Mucosa of stomach (tissue), 1 donor: ENCODE results near the gene NHERF1.

Experiments used
- H3K27me3 ChIP-seq: one replicate; pipeline ENCODE4 v1.7.0; 2013; ENCODE audit warnings: mild to moderate bottlenecking, low read length; ENCODE audit not compliant: control insufficient read depth, insufficient read depth
- H3K36me3 ChIP-seq: one replicate; pipeline ENCODE4 v1.7.0; 2013; ENCODE audit warnings: low read length; ENCODE audit not compliant: control insufficient read depth, insufficient read depth
- H3K4me1 ChIP-seq: one replicate; pipeline ENCODE4 v1.7.0; 2013; ENCODE audit warnings: mild to moderate bottlenecking, low read length; ENCODE audit not compliant: control insufficient read depth, insufficient read depth
- H3K4me3 ChIP-seq: one replicate; pipeline ENCODE4 v1.7.0; 2013; ENCODE audit warnings: low read length
- H3K9ac ChIP-seq: one replicate; pipeline ENCODE4 v1.7.0; 2013; ENCODE audit warnings: mild to moderate bottlenecking, low read length, moderate library complexity
- H3K9me3 ChIP-seq: one replicate; pipeline ENCODE4 v1.7.0; 2013; ENCODE audit warnings: mild to moderate bottlenecking, low read length, moderate library complexity; ENCODE audit not compliant: control insufficient read depth
- donor health status: Pancreatic carcinoma.

NHERF1 gene

GRCh38 chr17:74814453-74814852 is 66.0 kb downstream of the NHERF1 start:
- H3K27me3 ChIP-seq = no peaks in the 10 kb centered on the region
- no peaks in the 10 kb centered on the region for H3K9me3 ChIP-seq
- H3K4me1 ChIP-seq = no peaks in the 10 kb centered on the region
- H3K9ac ChIP-seq = no peak overlapping the region
- no peak overlapping the region for H3K4me3 ChIP-seq
- no peaks in the 10 kb centered on the region for H3K36me3 ChIP-seq

- H3K36me3 ChIP-seq = no peaks in the 10 kb centered on the region
- H3K27me3 ChIP-seq = no peaks in the 10 kb centered on the region
Observed at GRCh38 chr17:74815067-74815466, 66.6 kb downstream of the NHERF1 start.

GRCh38 chr17:74815550-74816370 is 67.3 kb downstream of the NHERF1 start:
- Histone ChIP-seq H3K36me3 (no peaks in the 10 kb centered on the region), H3K4me3 (no peak overlapping the region), H3K9me3 (no peaks in the 10 kb centered on the region), H3K27me3 (no peaks in the 10 kb centered on the region), H3K9ac (no peak overlapping the region), H3K4me1 (no peaks in the 10 kb centered on the region)

More at GRCh38 chr17:74815067-74815466, 66.6 kb downstream of the NHERF1 start:
- Histone ChIP-seq H3K4me1 (no peaks in the 10 kb centered on the region), H3K4me3 (no peak overlapping the region), H3K9me3 (no peaks in the 10 kb centered on the region), H3K9ac (no peak overlapping the region)

GRCh38 chr17:74816905-74817620 is 68.6 kb downstream of the NHERF1 start:
- H3K9me3 ChIP-seq = no peaks in the 10 kb centered on the region
- no peaks in the 10 kb centered on the region for H3K27me3 ChIP-seq
- H3K9ac ChIP-seq = no peak overlapping the region
- no peak overlapping the region for H3K4me3 ChIP-seq
- H3K4me1 ChIP-seq = no peaks in the 10 kb centered on the region
- no peaks in the 10 kb centered on the region for H3K36me3 ChIP-seq

- Histone ChIP-seq H3K4me3 (no peak overlapping the region), H3K9me3 (no peaks in the 10 kb centered on the region), H3K36me3 (no peaks in the 10 kb centered on the region), H3K4me1 (no peaks in the 10 kb centered on the region), H3K27me3 (no peaks in the 10 kb centered on the region), H3K9ac (no peak overlapping the region)
Observed at GRCh38 chr17:74818291-74818938, 70.0 kb downstream of the NHERF1 start.
